D341Med (cell line): ENCODE data around the gene WDR83.
"Not testable (repeated sequence)": the region's sequence is repeated elsewhere in the genome, so short reads cannot be mapped to it uniquely, and the experiment has no call there.

Source experiments
- DNase-seq: peaks from one replicate; pipeline ENCODE4 v3.0.0; 2012; ENCODE audit warnings: low spot score

Gene WDR83

GRCh38 chr19:12666265-12667048 lies at the start of gene WDR83, which contains the start of gene MAN2B1:
WDR83 (plus strand) TSS chr19:12666807; CDS start chr19:12669791, 2,984 bp downstream.
MAN2B1 (minus strand) TSS chr19:12666742; CDS start chr19:12666701, 41 bp downstream.
- peak; percentile 97 for DNase-seq

- DNase-seq: no peak
Measured at GRCh38 chr19:12617646-12618045, 49.0 kb upstream of the WDR83 start.

- DNase-seq: not testable (repeated sequence)
Measured at GRCh38 chr19:12621253-12622024, 45.2 kb upstream of the WDR83 start.

GRCh38 chr19:12623361-12624031 lies 43.1 kb upstream of the WDR83 start:
- DNase-seq: no peak

GRCh38 chr19:12626958-12627357 lies 39.6 kb upstream of the WDR83 start:
- DNase-seq: no peak

GRCh38 chr19:12628040-12629022 lies 38.3 kb upstream of the WDR83 start:
- DNase-seq: no peak

GRCh38 chr19:12629215-12629614 lies 37.4 kb upstream of the WDR83 start:
- DNase-seq: no peak

- DNase-seq: no peak
Measured at GRCh38 chr19:12636631-12637030, 30.0 kb upstream of the WDR83 start.

- DNase-seq: peak; percentile 20
Measured at GRCh38 chr19:12638611-12639182, 27.9 kb upstream of the WDR83 start.

- DNase-seq: peak; percentile 89
Measured at GRCh38 chr19:12639901-12640613, 26.6 kb upstream of the WDR83 start.

- DNase-seq: peak; percentile 13
Measured at GRCh38 chr19:12641456-12641855, 25.2 kb upstream of the WDR83 start.

- DNase-seq: no peak
Measured at GRCh38 chr19:12642506-12642905, 24.1 kb upstream of the WDR83 start.

GRCh38 chr19:12643716-12644115 lies 22.9 kb upstream of the WDR83 start:
- not testable (repeated sequence) for DNase-seq

GRCh38 chr19:12646551-12646950 lies 20.1 kb upstream of the WDR83 start:
- peak; percentile 18 for DNase-seq

- peak; percentile 20 for DNase-seq
Measured at GRCh38 chr19:12647047-12647446, 19.6 kb upstream of the WDR83 start.

GRCh38 chr19:12647490-12648071 lies 19.0 kb upstream of the WDR83 start:
- peak; percentile 54 for DNase-seq

GRCh38 chr19:12648088-12648487 lies 18.5 kb upstream of the WDR83 start:
- peak; percentile 42 for DNase-seq

- DNase-seq: peak; percentile 22
Measured at GRCh38 chr19:12649941-12650340, 16.7 kb upstream of the WDR83 start.

- peak; percentile 22 for DNase-seq
Measured at GRCh38 chr19:12652219-12652618, 14.4 kb upstream of the WDR83 start.

GRCh38 chr19:12655546-12655945 lies 11.1 kb upstream of the WDR83 start:
- no peak for DNase-seq
